HEK293T (cell line): ENCODE measurements around the gene MRAS.

Source experiments
- CTCF ChIA-PET: fragments of 350-600 bp; formaldehyde crosslinking; extraction: SDS; loops from one replicate; lab custom pipeline; 2021; ENCODE audit warnings: antibody characterized with exemption, inconsistent platforms; lab: Yijun Ruan, JAX
- POLR2A ChIA-PET: fragments of 350-600 bp; formaldehyde crosslinking; extraction: SDS; loops from one replicate; lab custom pipeline; 2020; ENCODE audit warnings: antibody characterized with exemption, inconsistent platforms; lab: Yijun Ruan, JAX
- DNase-seq: peaks from one replicate; pipeline ENCODE4 v3.0.0; 2012; ENCODE audit warnings: mixed read lengths; ENCODE audit errors: extremely low spot score
- ARNT ChIP-seq: fragments of 450-650 bp; IDR thresholded peaks from 2 replicates; pipeline ENCODE4 v1.6.1; 2017; ENCODE audit warnings: mild to moderate bottlenecking
- BHLHE40 ChIP-seq: fragments of 450-650 bp; IDR thresholded peaks from 2 replicates; pipeline ENCODE4 v1.6.1; 2016; ENCODE audit warnings: mild to moderate bottlenecking, moderate library complexity, borderline replicate concordance
- CTBP1 ChIP-seq: fragments of 450-650 bp; IDR thresholded peaks from 2 replicates; pipeline ENCODE4 v1.6.1; 2016; ENCODE audit warnings: borderline replicate concordance
- ELF4 ChIP-seq: fragments of 450-650 bp; IDR thresholded peaks from 2 replicates; pipeline ENCODE4 v1.6.1; 2017; ENCODE audit warnings: antibody characterized with exemption
- FOXA1 ChIP-seq: fragments of 450-650 bp; IDR thresholded peaks from 2 replicates; pipeline ENCODE4 v1.6.1; 2016; ENCODE audit warnings: mild to moderate bottlenecking
- FOXK2 ChIP-seq: fragments of 450-650 bp; IDR thresholded peaks from 2 replicates; pipeline ENCODE4 v1.6.1; 2016; ENCODE audit warnings: mild to moderate bottlenecking
- FOXM1 ChIP-seq: fragments of 450-650 bp; IDR thresholded peaks from 2 replicates; pipeline ENCODE4 v1.6.1; 2017; ENCODE audit warnings: mild to moderate bottlenecking, borderline replicate concordance
- HDGF ChIP-seq: fragments of 450-650 bp; IDR thresholded peaks from 2 replicates; pipeline ENCODE4 v1.6.1; 2017; ENCODE audit warnings: antibody characterized with exemption, borderline replicate concordance
- L3MBTL2 ChIP-seq: fragments of 450-650 bp; conservative IDR thresholded peaks from 2 replicates; pipeline ENCODE4 v1.6.1; 2016; ENCODE audit warnings: mild to moderate bottlenecking
- LEF1 ChIP-seq: fragments of 450-650 bp; IDR thresholded peaks from 2 replicates; pipeline ENCODE4 v1.6.1; 2017; ENCODE audit warnings: mild to moderate bottlenecking, borderline replicate concordance
- NFRKB ChIP-seq: fragments of 450-650 bp; IDR thresholded peaks from 2 replicates; pipeline ENCODE4 v1.6.1; 2016; ENCODE audit warnings: mild to moderate bottlenecking, moderate library complexity
- SP1 ChIP-seq: fragments of 450-650 bp; IDR thresholded peaks from 2 replicates; pipeline ENCODE4 v1.6.1; 2017
- SUZ12 ChIP-seq: fragments of 450-650 bp; IDR thresholded peaks from 2 replicates; pipeline ENCODE4 v1.6.1; 2016; ENCODE audit warnings: mild to moderate bottlenecking
- TARDBP ChIP-seq: fragments of 450-650 bp; IDR thresholded peaks from 2 replicates; pipeline ENCODE4 v1.6.1; 2016
- ZNF384 ChIP-seq: fragments of 450-650 bp; IDR thresholded peaks from 2 replicates; pipeline ENCODE4 v1.6.1; 2016
- TF ChIP-seq, protein P1 (sequence below): fragments of 450-650 bp; IDR thresholded peaks from 2 replicates; pipeline ENCODE4 v1.6.1; 2016

Gene MRAS

DNA sequence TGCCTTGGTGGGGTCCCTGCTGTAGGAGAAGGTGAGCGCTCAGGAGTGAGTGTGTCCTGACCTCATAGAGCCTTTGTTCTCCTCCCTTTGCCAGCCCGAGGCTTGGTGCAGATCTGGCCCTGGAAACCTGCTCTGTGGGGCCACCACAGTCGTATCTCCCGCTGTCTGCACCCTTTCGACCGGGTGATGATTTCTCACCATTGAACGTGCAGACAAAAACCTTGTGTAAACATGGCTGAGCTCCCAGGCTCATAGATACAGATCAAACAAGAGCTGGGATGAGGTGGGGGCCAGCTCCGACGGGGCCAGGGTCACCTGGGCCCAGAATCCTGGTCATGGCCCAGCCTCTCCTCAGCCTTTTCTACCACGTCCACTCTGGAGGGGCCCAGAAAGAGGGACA, 51.4 kb downstream of the MRAS start:
- no peak for TF ChIP-seq SUZ12
- TF ChIP-seq HDGF: no peak
- no peak for TF ChIP-seq FOXK2
- no peak for TF ChIP-seq LEF1
- no peak for TF ChIP-seq L3MBTL2
- TF ChIP-seq, protein P1, sequence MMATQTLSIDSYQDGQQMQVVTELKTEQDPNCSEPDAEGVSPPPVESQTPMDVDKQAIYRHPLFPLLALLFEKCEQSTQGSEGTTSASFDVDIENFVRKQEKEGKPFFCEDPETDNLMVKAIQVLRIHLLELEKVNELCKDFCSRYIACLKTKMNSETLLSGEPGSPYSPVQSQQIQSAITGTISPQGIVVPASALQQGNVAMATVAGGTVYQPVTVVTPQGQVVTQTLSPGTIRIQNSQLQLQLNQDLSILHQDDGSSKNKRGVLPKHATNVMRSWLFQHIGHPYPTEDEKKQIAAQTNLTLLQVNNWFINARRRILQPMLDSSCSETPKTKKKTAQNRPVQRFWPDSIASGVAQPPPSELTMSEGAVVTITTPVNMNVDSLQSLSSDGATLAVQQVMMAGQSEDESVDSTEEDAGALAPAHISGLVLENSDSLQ: no peak
- ChIA-PET CTCF (interaction anchor here (1.1 to 1.4 kb wide), 2 partner anchors 9 to 79 kb away, joined by 3 to 4 read pairs; no protein-coding TSS in a partner anchor), POLR2A (no interaction called here)
- no peak for DNase-seq

DNA sequence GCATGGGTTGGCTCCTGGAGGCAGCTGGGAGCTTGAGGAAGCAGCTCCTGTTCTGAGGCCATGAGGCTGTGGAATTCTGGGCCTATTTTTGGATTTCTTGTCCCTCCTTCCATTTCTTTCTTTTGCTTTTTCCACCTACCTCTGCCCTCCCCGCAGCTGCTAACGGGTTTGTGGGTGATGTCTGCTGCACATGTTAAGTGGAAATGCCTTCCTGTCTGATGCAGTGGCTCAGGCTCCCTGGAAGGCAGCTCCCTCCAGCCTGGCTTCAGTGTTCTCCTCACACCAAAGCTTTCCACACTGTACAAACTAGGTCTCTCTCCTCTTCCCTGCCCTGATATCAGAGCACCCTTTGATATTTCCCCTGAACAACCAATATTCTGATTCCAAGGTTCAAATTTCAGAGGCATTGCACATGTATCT, 52.3 kb downstream of the MRAS start:
- POLR2A ChIA-PET: no interaction called here
- CTCF ChIA-PET: interaction anchor here (0.9 to 1.4 kb wide), 3 partner anchors 10 to 78 kb away, joined by 3 to 4 read pairs (median 3); no protein-coding TSS in a partner anchor
- TF ChIP-seq FOXK2: no peak
- no peak for TF ChIP-seq ELF4
- no peak for TF ChIP-seq L3MBTL2
- TF ChIP-seq SUZ12: no peak
- TF ChIP-seq BHLHE40: no peak
- TF ChIP-seq ZNF384: no peak
- TF ChIP-seq FOXA1: no peak
- no peak for TF ChIP-seq ARNT
- TF ChIP-seq TARDBP: no peak
- TF ChIP-seq, protein P1: no peak
- TF ChIP-seq CTBP1: no peak
- TF ChIP-seq SP1: no peak
- no peak for TF ChIP-seq FOXM1
- no peak for TF ChIP-seq NFRKB
- no peak for TF ChIP-seq LEF1
- TF ChIP-seq HDGF: no peak

DNA sequence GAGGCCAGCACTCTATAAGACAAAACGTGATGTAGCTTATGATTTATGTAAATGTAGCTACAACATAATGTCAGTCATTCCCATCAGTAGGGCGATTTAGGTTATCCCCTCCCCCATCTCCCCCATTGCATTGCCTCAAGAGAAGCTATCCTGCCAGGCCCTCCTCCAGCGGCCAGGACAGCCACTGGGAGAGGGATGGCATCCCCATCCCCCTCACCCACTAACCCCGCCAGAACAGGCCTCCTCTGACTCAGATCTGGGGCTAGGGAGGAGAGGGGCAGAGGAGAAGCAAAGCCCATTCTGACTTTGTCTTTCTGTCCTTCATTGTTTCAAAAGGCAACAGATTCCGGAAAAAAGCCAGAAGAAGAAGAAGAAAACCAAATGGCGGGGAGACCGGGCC, 53.5 kb downstream of the MRAS start:
- ChIA-PET CTCF (interaction anchor here (1.5 kb wide), 1 partner anchor 16 kb away, joined by 4 read pairs; no protein-coding TSS in a partner anchor), POLR2A (no interaction called here)
- DNase-seq: no peak
- TF ChIP-seq ELF4 (no peak), TARDBP (no peak), L3MBTL2 (no peak), SP1 (no peak), CTBP1 (no peak), FOXK2 (no peak), FOXM1 (no peak), ZNF384 (no peak), FOXA1 (no peak), ARNT (no peak), BHLHE40 (no peak), NFRKB (no peak), HDGF (no peak), LEF1 (no peak), SUZ12 (no peak)
- TF ChIP-seq, protein P1: no peak

More for the DNA sequence above, 52.3 kb downstream of the MRAS start:
- no peak for DNase-seq

DNA sequence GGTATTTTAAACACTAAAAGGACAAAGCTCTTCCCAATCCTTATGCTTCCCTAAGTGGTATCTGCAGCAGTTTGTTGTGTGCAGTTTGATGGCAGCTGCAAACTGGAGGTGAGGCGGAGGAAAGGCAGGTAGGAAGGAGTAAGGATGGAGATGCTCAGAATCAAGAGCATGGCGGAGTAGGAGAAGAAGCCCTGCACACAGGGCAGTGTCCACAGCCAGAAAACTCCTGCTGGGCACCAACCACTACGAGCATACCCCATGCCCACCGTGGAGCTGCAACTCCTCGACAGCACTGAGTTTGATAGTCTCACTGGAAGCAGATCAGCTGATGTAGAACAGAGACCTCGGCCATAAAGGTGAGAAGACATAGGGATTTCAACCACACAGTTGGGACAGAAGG, 55.7 kb downstream of the MRAS start:
- POLR2A ChIA-PET: no interaction called here
- CTCF ChIA-PET: no interaction called here

DNA sequence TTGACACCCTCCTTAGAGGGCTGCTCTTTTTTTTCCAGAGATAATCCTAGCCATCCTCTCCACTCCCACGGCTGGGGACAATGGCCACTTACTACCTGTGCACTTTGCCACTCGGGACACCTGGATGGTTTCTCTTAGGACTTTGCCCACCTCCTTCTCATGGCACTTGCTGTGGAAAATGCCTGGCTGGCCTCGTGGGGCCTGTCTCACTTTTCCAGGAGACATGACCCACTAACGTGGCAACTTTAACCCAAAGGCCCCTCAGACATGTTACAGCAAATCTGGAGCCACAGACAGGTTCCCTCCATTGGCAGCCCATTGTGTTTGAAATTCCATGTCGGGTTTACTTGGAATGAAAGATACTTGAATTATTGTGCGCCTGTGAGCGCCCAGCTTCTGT, 56.6 kb downstream of the MRAS start:
- CTCF ChIA-PET: interaction anchor here (1.6 kb wide), 1 partner anchor 13 kb away, joined by 4 read pairs; no protein-coding TSS in a partner anchor
- POLR2A ChIA-PET: no interaction called here
- no peak for DNase-seq
- TF ChIP-seq TARDBP: no peak
- no peak for TF ChIP-seq FOXA1

More for the DNA sequence above, 55.7 kb downstream of the MRAS start:
- TF ChIP-seq LEF1: no peak
- TF ChIP-seq ELF4: no peak
- TF ChIP-seq SP1: no peak
- no peak for DNase-seq

DNA sequence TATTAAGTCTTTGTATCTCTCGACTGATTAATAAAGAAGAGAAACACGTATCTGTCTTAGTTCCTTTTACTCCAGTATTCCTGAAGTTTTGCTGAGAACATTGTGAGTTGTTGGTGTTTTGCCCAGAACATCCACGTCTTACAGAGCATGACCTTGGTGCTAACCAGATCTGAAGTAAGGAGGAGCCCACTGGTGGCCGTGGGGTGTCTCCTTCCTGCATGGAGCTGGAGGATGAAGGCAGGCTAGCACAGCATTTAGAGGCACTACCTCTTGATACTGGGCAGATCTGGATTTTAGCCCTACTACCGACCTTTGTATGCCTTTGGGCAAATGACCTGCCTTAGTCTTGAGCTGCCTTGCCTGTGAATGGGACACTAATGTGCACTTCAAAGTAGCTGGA, 57.1 kb downstream of the MRAS start:
- DNase-seq: no peak
- CTCF ChIA-PET: interaction anchor here (0.6 to 1.6 kb wide), 2 partner anchors 12 to 435 kb away, joined by 3 to 4 read pairs; no protein-coding TSS in a partner anchor
- TF ChIP-seq L3MBTL2: no peak
- no peak for TF ChIP-seq ARNT
- TF ChIP-seq SUZ12: no peak
- TF ChIP-seq ZNF384: no peak
- no peak for TF ChIP-seq ELF4
- no peak for TF ChIP-seq CTBP1
- no peak for TF ChIP-seq BHLHE40
- TF ChIP-seq NFRKB: no peak
- no peak for TF ChIP-seq SP1
- TF ChIP-seq FOXM1: no peak
- TF ChIP-seq FOXK2: no peak
- TF ChIP-seq, protein P1: no peak
- POLR2A ChIA-PET: no interaction called here
